ENCODE data around the gene KDM4C.

Gene KDM4C

GRCh38 chr9:7153566-7153965 is 395.8 kb downstream of the KDM4C start:
- WGBS (ENCODE audit: extremely low coverage, insufficient coverage, low lambda C conversion rate), result no CpG with 5 or more reads among the region's 1 CpG
- Histone ChIP-seq H3K27me3 (ENCODE audit: insufficient read depth, low read length, poor library complexity) (no peaks in the 10 kb centered on the region), H3K27ac (ENCODE audit: low read depth, low read length) (no peak overlapping the region), H3K36me3 (ENCODE audit: control insufficient read depth, insufficient read depth, low read length) (no peaks in the 10 kb centered on the region), H4K5ac (ENCODE audit: low read length) (no peak overlapping the region), H3K79me1 (ENCODE audit: low read length) (no peaks in the 10 kb centered on the region), H2AK5ac (ENCODE audit: low read length) (no peak overlapping the region), H3K4me3 (ENCODE audit: low read length) (no peak overlapping the region), H3K56ac (ENCODE audit: low read length) (no peak overlapping the region), H2BK120ac (ENCODE audit: low read depth, low read length) (no peak overlapping the region), H3K4me2 (ENCODE audit: low read length) (no peak overlapping the region), H3K4ac (ENCODE audit: low read depth, low read length) (no peak overlapping the region), H3K18ac (ENCODE audit: low read length) (no peak overlapping the region), H2BK15ac (replicated peaks; ENCODE audit: low read depth) (no peak overlapping the region), H3K23ac (ENCODE audit: low read length) (no peak overlapping the region), H4K8ac (ENCODE audit: low read depth, low read length) (no peak overlapping the region), H3K4me1 (ENCODE audit: control insufficient read depth, low read depth, low read length) (no peaks in the 10 kb centered on the region), H3K79me2 (ENCODE audit: control insufficient read depth, insufficient read depth, low read length) (no peaks in the 10 kb centered on the region), H3K9ac (ENCODE audit: low read length) (no peak overlapping the region), H2BK5ac (ENCODE audit: low read length) (no peak overlapping the region)
- no peak for DNase-seq

GRCh38 chr9:7154003-7154619 is 396.3 kb downstream of the KDM4C start:
- no peaks in the 10 kb centered on the region for H3K79me2 ChIP-seq (ENCODE audit: control insufficient read depth, insufficient read depth, low read length)
- H3K4ac ChIP-seq (ENCODE audit: low read depth, low read length), result no peak overlapping the region
- no peaks in the 10 kb centered on the region for H3K4me1 ChIP-seq (ENCODE audit: control insufficient read depth, low read depth, low read length)
- H3K36me3 ChIP-seq (ENCODE audit: control insufficient read depth, insufficient read depth, low read length), result no peaks in the 10 kb centered on the region
- no peak overlapping the region for H3K4me3 ChIP-seq (ENCODE audit: low read length)
- no peak overlapping the region for H2BK15ac ChIP-seq (replicated peaks; ENCODE audit: low read depth)
- no peak overlapping the region for H3K4me2 ChIP-seq (ENCODE audit: low read length)
- H2AK5ac ChIP-seq (ENCODE audit: low read length), result no peak overlapping the region
- H3K27me3 ChIP-seq (ENCODE audit: insufficient read depth, low read length, poor library complexity), result no peaks in the 10 kb centered on the region
- H2BK120ac ChIP-seq (ENCODE audit: low read depth, low read length), result no peak overlapping the region
- H4K8ac ChIP-seq (ENCODE audit: low read depth, low read length), result no peak overlapping the region
- H3K27ac ChIP-seq (ENCODE audit: low read depth, low read length), result no peak overlapping the region
- no peaks in the 10 kb centered on the region for H3K79me1 ChIP-seq (ENCODE audit: low read length)
- no peak for DNase-seq
- H3K23ac ChIP-seq (ENCODE audit: low read length), result no peak overlapping the region
- H3K9ac ChIP-seq (ENCODE audit: low read length), result no peak overlapping the region
- H2BK5ac ChIP-seq (ENCODE audit: low read length), result no peak overlapping the region
- H3K18ac ChIP-seq (ENCODE audit: low read length), result no peak overlapping the region
- H4K5ac ChIP-seq (ENCODE audit: low read length), result no peak overlapping the region
- WGBS (ENCODE audit: extremely low coverage, insufficient coverage, low lambda C conversion rate), result no CpG with 5 or more reads among the region's 9 CpGs
- no peak overlapping the region for H3K56ac ChIP-seq (ENCODE audit: low read length)

GRCh38 chr9:7154650-7155049 is 396.9 kb downstream of the KDM4C start:
- H3K4me1 ChIP-seq (ENCODE audit: control insufficient read depth, low read depth, low read length), result no peaks in the 10 kb centered on the region
- no peak overlapping the region for H3K4me2 ChIP-seq (ENCODE audit: low read length)
- H2BK15ac ChIP-seq (replicated peaks; ENCODE audit: low read depth), result no peak overlapping the region
- no peak for DNase-seq
- H3K27me3 ChIP-seq (ENCODE audit: insufficient read depth, low read length, poor library complexity), result no peaks in the 10 kb centered on the region
- no peak overlapping the region for H3K4me3 ChIP-seq (ENCODE audit: low read length)
- no peak overlapping the region for H2BK5ac ChIP-seq (ENCODE audit: low read length)
- H3K56ac ChIP-seq (ENCODE audit: low read length), result no peak overlapping the region
- no peak overlapping the region for H3K18ac ChIP-seq (ENCODE audit: low read length)
- no peaks in the 10 kb centered on the region for H3K36me3 ChIP-seq (ENCODE audit: control insufficient read depth, insufficient read depth, low read length)
- no peaks in the 10 kb centered on the region for H3K79me1 ChIP-seq (ENCODE audit: low read length)
- no peak overlapping the region for H3K4ac ChIP-seq (ENCODE audit: low read depth, low read length)
- no peak overlapping the region for H2AK5ac ChIP-seq (ENCODE audit: low read length)
- no CpG with 5 or more reads among the region's 4 CpGs for WGBS (ENCODE audit: extremely low coverage, insufficient coverage, low lambda C conversion rate)
- no peak overlapping the region for H3K23ac ChIP-seq (ENCODE audit: low read length)
- H2BK120ac ChIP-seq (ENCODE audit: low read depth, low read length), result no peak overlapping the region
- no peak overlapping the region for H4K8ac ChIP-seq (ENCODE audit: low read depth, low read length)
- no peak overlapping the region for H4K5ac ChIP-seq (ENCODE audit: low read length)
- H3K9ac ChIP-seq (ENCODE audit: low read length), result no peak overlapping the region
- H3K79me2 ChIP-seq (ENCODE audit: control insufficient read depth, insufficient read depth, low read length), result no peaks in the 10 kb centered on the region
- H3K27ac ChIP-seq (ENCODE audit: low read depth, low read length), result no peak overlapping the region

GRCh38 chr9:7161469-7161868 is 403.7 kb downstream of the KDM4C start:
- no peak overlapping the region for H2AK5ac ChIP-seq (ENCODE audit: low read length)
- no peak overlapping the region for H3K4me3 ChIP-seq (ENCODE audit: low read length)
- H2BK5ac ChIP-seq (ENCODE audit: low read length), result no peak overlapping the region
- no peaks in the 10 kb centered on the region for H3K79me1 ChIP-seq (ENCODE audit: low read length)
- no peak for DNase-seq
- WGBS (ENCODE audit: extremely low coverage, insufficient coverage, low lambda C conversion rate), result no CpG with 5 or more reads among the region's 2 CpGs
- H3K4ac ChIP-seq (ENCODE audit: low read depth, low read length), result no peak overlapping the region
- H2BK120ac ChIP-seq (ENCODE audit: low read depth, low read length), result no peak overlapping the region
- H2BK15ac ChIP-seq (replicated peaks; ENCODE audit: low read depth), result no peak overlapping the region
- H4K8ac ChIP-seq (ENCODE audit: low read depth, low read length), result no peak overlapping the region
- H3K79me2 ChIP-seq (ENCODE audit: control insufficient read depth, insufficient read depth, low read length), result no peaks in the 10 kb centered on the region
- no peak overlapping the region for H3K27ac ChIP-seq (ENCODE audit: low read depth, low read length)
- no peak overlapping the region for H4K5ac ChIP-seq (ENCODE audit: low read length)
- no peaks in the 10 kb centered on the region for H3K36me3 ChIP-seq (ENCODE audit: control insufficient read depth, insufficient read depth, low read length)
- H3K56ac ChIP-seq (ENCODE audit: low read length), result no peak overlapping the region
- H3K4me1 ChIP-seq (ENCODE audit: control insufficient read depth, low read depth, low read length), result no peaks in the 10 kb centered on the region
- no peak overlapping the region for H3K4me2 ChIP-seq (ENCODE audit: low read length)
- H3K9ac ChIP-seq (ENCODE audit: low read length), result no peak overlapping the region
- no peak overlapping the region for H3K18ac ChIP-seq (ENCODE audit: low read length)
- no peaks in the 10 kb centered on the region for H3K27me3 ChIP-seq (ENCODE audit: insufficient read depth, low read length, poor library complexity)
- H3K23ac ChIP-seq (ENCODE audit: low read length), result no peak overlapping the region

- H3K23ac ChIP-seq (ENCODE audit: low read length), result no peak overlapping the region
- WGBS (ENCODE audit: extremely low coverage, insufficient coverage, low lambda C conversion rate), result no CpG with 5 or more reads among the region's 1 CpG
These were observed 406.2 kb downstream of the KDM4C start for GRCh38 chr9:7163932-7164331.

More at GRCh38 chr9:7163932-7164331, 406.2 kb downstream of the KDM4C start:
- Histone ChIP-seq H3K79me1 (ENCODE audit: low read length) (no peaks in the 10 kb centered on the region), H3K9ac (ENCODE audit: low read length) (no peak overlapping the region), H3K27me3 (ENCODE audit: insufficient read depth, low read length, poor library complexity) (no peaks in the 10 kb centered on the region), H4K8ac (ENCODE audit: low read depth, low read length) (no peak overlapping the region), H3K4me3 (ENCODE audit: low read length) (no peak overlapping the region), H3K4ac (ENCODE audit: low read depth, low read length) (no peak overlapping the region), H4K5ac (ENCODE audit: low read length) (no peak overlapping the region), H2AK5ac (ENCODE audit: low read length) (no peak overlapping the region), H3K18ac (ENCODE audit: low read length) (no peak overlapping the region), H3K56ac (ENCODE audit: low read length) (no peak overlapping the region), H2BK120ac (ENCODE audit: low read depth, low read length) (no peak overlapping the region), H2BK5ac (ENCODE audit: low read length) (no peak overlapping the region), H3K4me2 (ENCODE audit: low read length) (no peak overlapping the region), H3K79me2 (ENCODE audit: control insufficient read depth, insufficient read depth, low read length) (no peaks in the 10 kb centered on the region), H2BK15ac (replicated peaks; ENCODE audit: low read depth) (no peak overlapping the region), H3K36me3 (ENCODE audit: control insufficient read depth, insufficient read depth, low read length) (no peaks in the 10 kb centered on the region), H3K4me1 (ENCODE audit: control insufficient read depth, low read depth, low read length) (no peaks in the 10 kb centered on the region), H3K27ac (ENCODE audit: low read depth, low read length) (no peak overlapping the region)
- DNase-seq, result no peak

All from mesendoderm (in vitro differentiated cells).